Neural cell (in vitro differentiated cells): ENCODE results near the gene XIRP2. TPM values are rescaled to one million over a fixed set of nuclear protein-coding genes. Genes with fewer than 3 reads are reported as not detected.

Experiments used
- H2AFZ ChIP-seq: fragments of 200-600, 300-800 bp; sonication (generic), shearing (Covaris generic); 2 replicates; pipeline ENCODE4 v1.6.0; 2014; ENCODE audit warnings: low read depth, mild to moderate bottlenecking, antibody characterized with exemption, low read length, moderate library complexity
- H3F3A ChIP-seq: fragments of 200-600 bp; shearing (Covaris generic); 2 replicates; pipeline ENCODE4 v1.6.1; 2016; ENCODE audit warnings: mild to moderate bottlenecking, moderate library complexity, mixed read lengths, antibody characterized with exemption, low read length; ENCODE audit not compliant: insufficient read depth, poor library complexity, severe bottlenecking
- H3K27ac ChIP-seq: fragments of 200-600, 300-800 bp; sonication (generic), shearing (Covaris generic); 2 replicates; pipeline ENCODE4 v1.5.1; 2014; ENCODE audit warnings: mild to moderate bottlenecking, low read length, moderate library complexity
- H3K27me3 ChIP-seq: fragments of 300-800, 200-600 bp; sonication (generic), shearing (Covaris generic); 2 replicates; pipeline ENCODE4 v1.6.0; 2014; ENCODE audit warnings: mild to moderate bottlenecking, low read depth, low read length, moderate library complexity; ENCODE audit not compliant: insufficient read depth
- H3K36me3 ChIP-seq: fragments of 300-800, 200-600 bp; sonication (generic), shearing (Covaris generic); 2 replicates; pipeline ENCODE4 v1.5.1; 2014; ENCODE audit warnings: mild to moderate bottlenecking, antibody characterized with exemption, low read length, moderate library complexity; ENCODE audit not compliant: insufficient read depth
- H3K4me2 ChIP-seq: fragments of 300-800, 200-600 bp; sonication (generic), shearing (Covaris generic); 2 replicates; pipeline ENCODE4 v1.6.0; 2014; ENCODE audit warnings: mild to moderate bottlenecking, low read length
- H3K4me3 ChIP-seq: fragments of 300-800, 200-600 bp; sonication (generic), shearing (Covaris generic); 2 replicates; pipeline ENCODE4 v1.5.1; 2014; ENCODE audit warnings: mild to moderate bottlenecking, low read length, moderate library complexity
- H3K79me2 ChIP-seq: fragments of 200-600 bp; shearing (Covaris generic); replicated peaks from 2 replicates; pipeline ENCODE4 v1.6.0; 2014; ENCODE audit warnings: mild to moderate bottlenecking, low read length, moderate library complexity; ENCODE audit not compliant: insufficient read depth
- H3K9ac ChIP-seq: fragments of 300-800, 200-600 bp; sonication (generic), shearing (Covaris generic); 2 replicates; pipeline ENCODE4 v1.6.1; 2016; ENCODE audit warnings: mild to moderate bottlenecking, low read length, mixed read lengths
- H3K9me2 ChIP-seq: fragments of 200-600 bp; shearing (Covaris generic); 2 replicates; pipeline ENCODE4 v1.6.1; 2016; ENCODE audit warnings: mild to moderate bottlenecking, low read length, mixed read lengths; ENCODE audit not compliant: insufficient read depth
- H3K9me3 ChIP-seq: fragments of 200-600, 300-800 bp; sonication (generic), shearing (Covaris generic); 2 replicates; pipeline ENCODE4 v1.6.1; 2016; ENCODE audit warnings: mild to moderate bottlenecking, mixed run types, low read length, moderate library complexity, mixed read lengths
- H4K20me1 ChIP-seq: fragments of 200-600 bp; shearing (Covaris generic); 2 replicates; pipeline ENCODE4 v1.6.1; 2016; ENCODE audit warnings: mild to moderate bottlenecking, mixed run types; ENCODE audit not compliant: insufficient read depth
- CTCF ChIP-seq: fragments of 450-650 bp; IDR thresholded peaks from 2 replicates; pipeline ENCODE4 v1.5.1; 2014; ENCODE audit warnings: antibody characterized with exemption, mild to moderate bottlenecking, moderate library complexity; ENCODE audit not compliant: poor library complexity, severe bottlenecking
- EP300 ChIP-seq: fragments of 450-650 bp; conservative IDR thresholded peaks from 2 replicates; pipeline ENCODE4 v1.6.1; 2014; ENCODE audit warnings: antibody characterized with exemption, mild to moderate bottlenecking, moderate library complexity; ENCODE audit not compliant: poor library complexity, severe bottlenecking
- EZH2 ChIP-seq: fragments of 200-600, 300-800 bp; shearing (Covaris generic), sonication (generic); IDR thresholded peaks from 2 replicates; pipeline ENCODE4 v1.6.1; 2014; ENCODE audit warnings: antibody characterized with exemption, low read length, borderline replicate concordance, mild to moderate bottlenecking; ENCODE audit not compliant: insufficient read depth, poor library complexity, severe bottlenecking
- MXI1 ChIP-seq: fragments of 450-650 bp; conservative IDR thresholded peaks from 2 replicates; pipeline ENCODE4 v1.6.1; 2014; ENCODE audit warnings: antibody characterized with exemption, mild to moderate bottlenecking; ENCODE audit not compliant: poor library complexity, severe bottlenecking
- POLR2AphosphoS5 ChIP-seq: IDR thresholded peaks from 2 replicates; pipeline ENCODE4 v1.6.1; 2012
- RAD21 ChIP-seq: fragments of 450-650 bp; conservative IDR thresholded peaks from 2 replicates; pipeline ENCODE4 v1.6.1; 2014; ENCODE audit warnings: antibody characterized with exemption, mild to moderate bottlenecking, moderate library complexity
- REST ChIP-seq: IDR thresholded peaks from 2 replicates; pipeline ENCODE4 v1.6.1; 2012; ENCODE audit warnings: borderline replicate concordance
- SMC3 ChIP-seq: fragments of 450-650 bp; conservative IDR thresholded peaks from 2 replicates; pipeline ENCODE4 v1.6.1; 2014; ENCODE audit warnings: antibody characterized with exemption, mild to moderate bottlenecking, moderate library complexity; ENCODE audit not compliant: poor library complexity
- TAF1 ChIP-seq: IDR thresholded peaks from 2 replicates; pipeline ENCODE4 v1.6.1; 2012; ENCODE audit warnings: low read depth
- polyA plus RNA-seq: library from polyadenylated mRNA; depleted of rRNA; stranded (reverse); fragments of >200 nt; gene quantifications from 2 replicates; pipeline ENCODE4 v1.2.3, GENCODE V29; 2014

XIRP2 gene
- polyA plus RNA-seq, 1 donor from 2014 or later: not detected

DNA sequence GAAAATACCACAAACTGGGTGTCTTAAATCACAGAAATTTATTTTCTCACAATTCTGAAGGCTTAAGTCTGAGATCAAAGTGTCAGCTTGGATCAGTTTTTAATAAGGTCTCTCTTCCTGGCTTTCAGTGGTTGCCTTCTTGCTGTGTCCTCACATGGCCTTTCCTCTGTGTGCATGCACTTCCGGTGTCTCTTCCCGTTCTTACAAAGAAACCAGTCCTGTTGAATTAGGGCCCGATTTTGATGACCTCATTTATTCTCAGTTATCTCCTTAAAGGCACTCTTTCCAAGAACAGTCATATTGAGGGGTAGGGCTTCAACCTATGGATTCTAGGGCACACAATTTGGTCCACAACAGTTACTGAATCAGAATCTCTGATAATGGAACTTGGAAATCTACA is 5.4 kb upstream of the XIRP2 start:
- H3F3A ChIP-seq: no peaks in the 10 kb centered on the region
- H3K27me3 ChIP-seq: no peaks in the 10 kb centered on the region
- H3K4me2 ChIP-seq: no peak overlapping the region
- H3K9ac ChIP-seq: no peak overlapping the region
- H3K9me3 ChIP-seq: no peaks in the 10 kb centered on the region
- H3K79me2 ChIP-seq: no peaks in the 10 kb centered on the region
- H3K36me3 ChIP-seq: no peaks in the 10 kb centered on the region
- H3K4me3 ChIP-seq: no peak overlapping the region
- no peak for TF ChIP-seq TAF1
- TF ChIP-seq SMC3: no peak
- no peak for TF ChIP-seq CTCF
- TF ChIP-seq EZH2: no peak
- TF ChIP-seq RAD21: no peak
- no peak for TF ChIP-seq MXI1
- TF ChIP-seq REST: no peak
- TF ChIP-seq POLR2AphosphoS5: no peak
- no peak for TF ChIP-seq EP300
- H2AFZ ChIP-seq: no peak overlapping the region
- no peaks in the 10 kb centered on the region for H4K20me1 ChIP-seq
- H3K27ac ChIP-seq: no peak overlapping the region
- H3K9me2 ChIP-seq: no peaks in the 10 kb centered on the region

- no peak overlapping the region for H3K4me2 ChIP-seq
- no peak overlapping the region for H2AFZ ChIP-seq
- TF ChIP-seq EP300 (no peak), TAF1 (no peak), CTCF (no peak), MXI1 (no peak), EZH2 (no peak), REST (no peak), POLR2AphosphoS5 (no peak), RAD21 (no peak), SMC3 (no peak)
- no peak overlapping the region for H3K4me3 ChIP-seq
- H3K79me2 ChIP-seq: no peaks in the 10 kb centered on the region
- H3K27me3 ChIP-seq: no peaks in the 10 kb centered on the region
- H3K9me3 ChIP-seq: no peaks in the 10 kb centered on the region
- H3K36me3 ChIP-seq: no peaks in the 10 kb centered on the region
- no peaks in the 10 kb centered on the region for H3F3A ChIP-seq
- no peaks in the 10 kb centered on the region for H3K9me2 ChIP-seq
- no peaks in the 10 kb centered on the region for H4K20me1 ChIP-seq
- H3K27ac ChIP-seq: no peak overlapping the region
- no peak overlapping the region for H3K9ac ChIP-seq
Measured at GRCh38 chr2:166891727-166892126, 3.4 kb downstream of the XIRP2 start.
